H9 (cell line): ENCODE results near the gene KCNMB2. TPM values are rescaled to one million over a fixed set of nuclear protein-coding genes. Genes with fewer than 3 reads are reported as not detected.

Experiments
- DNase-seq: peaks from one replicate; pipeline ENCODE4 v3.0.0-alpha.2; 2017
- H2AFZ ChIP-seq: one replicate; pipeline ENCODE4 v1.6.1; 2013; ENCODE audit warnings: mild to moderate bottlenecking, low read length, control low read depth, moderate library complexity
- H2AK5ac ChIP-seq: 2 replicates; pipeline ENCODE4 v1.6.1; 2013; ENCODE audit warnings: low read length, control low read depth, mixed read lengths; ENCODE audit not compliant: insufficient read length
- H2BK120ac ChIP-seq: one replicate; pipeline ENCODE4 v1.6.1; 2013; ENCODE audit warnings: low read depth, mild to moderate bottlenecking, low read length, control low read depth, inconsistent platforms; ENCODE audit not compliant: poor library complexity, severe bottlenecking
- H2BK12ac ChIP-seq: 2 replicates; pipeline ENCODE4 v1.6.1; 2013; ENCODE audit warnings: low read length, control low read depth, mixed read lengths, low read depth; ENCODE audit not compliant: insufficient read length
- H2BK15ac ChIP-seq: 2 replicates; pipeline ENCODE4 v1.6.1; 2013; ENCODE audit warnings: low read depth, low read length, control low read depth
- H2BK20ac ChIP-seq: one replicate; pipeline ENCODE4 v1.6.1; 2013; ENCODE audit warnings: low read depth, mild to moderate bottlenecking, low read length, control low read depth, inconsistent platforms; ENCODE audit not compliant: poor library complexity, severe bottlenecking
- H2BK5ac ChIP-seq: 2 replicates; pipeline ENCODE4 v1.6.1; 2013; ENCODE audit warnings: low read length, control low read depth, mixed read lengths; ENCODE audit not compliant: insufficient read length
- H3K14ac ChIP-seq: 2 replicates; pipeline ENCODE4 v1.6.1; 2013; ENCODE audit warnings: low read length, control low read depth; ENCODE audit not compliant: insufficient read depth
- H3K18ac ChIP-seq: 2 replicates; pipeline ENCODE4 v1.6.1; 2013; ENCODE audit warnings: low read depth, mild to moderate bottlenecking, mixed read lengths, low read length, control low read depth; ENCODE audit not compliant: insufficient read length
- H3K23ac ChIP-seq: 2 replicates; pipeline ENCODE4 v1.6.1; 2013; ENCODE audit warnings: low read length, control low read depth, mixed read lengths, low read depth; ENCODE audit not compliant: insufficient read length
- H3K23me2 ChIP-seq: 2 replicates; pipeline ENCODE4 v1.6.1; 2013; ENCODE audit warnings: low read depth, mild to moderate bottlenecking, mixed read lengths, low read length, control low read depth; ENCODE audit not compliant: insufficient read length, poor library complexity, severe bottlenecking
- H3K27ac ChIP-seq: 2 replicates; pipeline ENCODE4 v1.5.1; 2013; ENCODE audit warnings: low read length, control low read depth, mixed read lengths, low read depth; ENCODE audit not compliant: insufficient read length
- H3K27me3 ChIP-seq: 2 replicates; pipeline ENCODE4 v1.6.1; 2013; ENCODE audit warnings: low read length, control low read depth, inconsistent platforms; ENCODE audit not compliant: insufficient read depth
- H3K4ac ChIP-seq: 2 replicates; pipeline ENCODE4 v1.6.1; 2013; ENCODE audit warnings: low read depth, mild to moderate bottlenecking, control low read depth, inconsistent platforms, low read length, moderate library complexity
- H3K4me1 ChIP-seq: 2 replicates; pipeline ENCODE4 v1.6.1; 2013; ENCODE audit warnings: low read length, control low read depth, inconsistent platforms; ENCODE audit not compliant: insufficient read depth
- H3K4me2 ChIP-seq: 2 replicates; pipeline ENCODE4 v1.6.1; 2013; ENCODE audit warnings: low read length, control low read depth, mixed read lengths; ENCODE audit not compliant: insufficient read length, insufficient read depth
- H3K56ac ChIP-seq: 2 replicates; pipeline ENCODE4 v1.6.1; 2013; ENCODE audit warnings: low read depth, mild to moderate bottlenecking, mixed read lengths, low read length, control low read depth; ENCODE audit not compliant: insufficient read length
- H3K79me1 ChIP-seq: 2 replicates; pipeline ENCODE4 v1.6.1; 2013; ENCODE audit warnings: low read depth, mild to moderate bottlenecking, moderate library complexity, low read length, control low read depth, inconsistent platforms; ENCODE audit not compliant: insufficient read depth, poor library complexity, severe bottlenecking
- H3K79me2 ChIP-seq: 2 replicates; pipeline ENCODE4 v1.6.1; 2013; ENCODE audit warnings: low read length, control low read depth, inconsistent platforms; ENCODE audit not compliant: insufficient read depth
- H3K9ac ChIP-seq: 2 replicates; pipeline ENCODE4 v1.6.1; 2013; ENCODE audit warnings: low read length, control low read depth, mixed read lengths; ENCODE audit not compliant: insufficient read length; ENCODE audit errors: extremely low read depth
- H3K9me3 ChIP-seq: one replicate; pipeline ENCODE4 v1.6.1; 2013; ENCODE audit warnings: low read depth, low read length, inconsistent platforms; ENCODE audit not compliant: control insufficient read depth
- H3T11ph ChIP-seq: one replicate; pipeline ENCODE4 v1.6.1; 2013; ENCODE audit warnings: mild to moderate bottlenecking, low read length, control low read depth, inconsistent platforms
- H4K20me1 ChIP-seq: one replicate; pipeline ENCODE4 v1.6.1; 2013; ENCODE audit not compliant: control insufficient read depth, insufficient read length, insufficient read depth
- H4K5ac ChIP-seq: 2 replicates; pipeline ENCODE4 v1.6.1; 2013; ENCODE audit warnings: low read depth, mild to moderate bottlenecking, mixed read lengths, low read length, control low read depth; ENCODE audit not compliant: insufficient read length
- H4K8ac ChIP-seq: replicated peaks from 2 replicates; pipeline ENCODE4 v1.6.1; 2013; ENCODE audit warnings: low read length, control low read depth, mixed read lengths, low read depth; ENCODE audit not compliant: insufficient read length
- H4K91ac ChIP-seq: 2 replicates; pipeline ENCODE4 v1.6.1; 2013; ENCODE audit warnings: low read depth, mild to moderate bottlenecking, moderate library complexity, mixed read lengths, low read length, control low read depth; ENCODE audit not compliant: insufficient read length
- H3K27ac Mint-ChIP-seq, 3 experiments: 2 replicates in 2 of 3; 3 replicates in 1 of 3; pipeline ENCODE4 v1.8.0; 2020 to 2021; ENCODE audit warnings: mixed read lengths in 3 of 3, mild to moderate bottlenecking in 1 of 3, moderate library complexity in 1 of 3
- H3K27me3 Mint-ChIP-seq: 2 replicates; pipeline ENCODE4 v1.8.0; 2021; ENCODE audit warnings: low read depth, mild to moderate bottlenecking, moderate library complexity, mixed read lengths
- H3K36me3 Mint-ChIP-seq, 3 experiments: 2 replicates in 2 of 3; 3 replicates in 1 of 3; pipeline ENCODE4 v1.8.0; 2020 to 2021; ENCODE audit warnings: low read depth in 3 of 3, mixed read lengths in 3 of 3; ENCODE audit not compliant: insufficient read depth in 1 of 3
- H3K4me1 Mint-ChIP-seq, 2 experiments: 2 replicates each; pipeline ENCODE4 v1.8.0; 2020; ENCODE audit warnings: mixed read lengths in 2 of 2
- H3K4me3 Mint-ChIP-seq, 2 experiments: 2 replicates in 1 of 2; 3 replicates in 1 of 2; pipeline ENCODE4 v1.8.0; 2020 to 2021; ENCODE audit warnings: mild to moderate bottlenecking in 2 of 2, mixed read lengths in 2 of 2, moderate library complexity in 1 of 2
- H3K9me3 Mint-ChIP-seq, 2 experiments: 2 replicates in 1 of 2; 3 replicates in 1 of 2; pipeline ENCODE4 v1.8.0; 2020; ENCODE audit warnings: mild to moderate bottlenecking in 2 of 2, mixed read lengths in 2 of 2, moderate library complexity in 1 of 2
- CTCF ChIP-seq: fragments of 200-600 bp; sonication (generic); conservative IDR thresholded peaks from 3 replicates; pipeline ENCODE4 v1.8.0; 2021; ENCODE audit warnings: antibody characterized with exemption, mild to moderate bottlenecking
- WGBS: extraction: QIAGEN DNeasy Blood & Tissue Kit; methylation state at CpG from one replicate; pipeline ENCODE4 v1.1.7; 2013; ENCODE audit warnings: missing lambda C conversion rate, low lambda C conversion rate, mixed read lengths; ENCODE audit not compliant: insufficient read length; ENCODE audit errors: extremely low coverage; 5-methylcytosine and 5-hydroxymethylcytosine counted together
- total RNA-seq: library from RNA; stranded (reverse); gene quantifications from 2 replicates; pipeline ENCODE4 v1.2.1, GENCODE V29; 2021

Gene KCNMB2
- total RNA-seq, 1 experiment from 2014 or later: not detected

GRCh38 chr3:178709051-178709450 is 172.8 kb downstream of the KCNMB2 start:
- Mint-ChIP-seq H3K27ac (peak overlapping the region in 1 of 3 experiments; percentile 68; a peak in 2 of 7 replicates), H3K4me1 (peaks cover 17 to 25% of the 10 kb centered on the region in 2 experiments), H3K4me3 (no peak overlapping the region), H3K36me3 (no peaks in the 10 kb centered on the region), H3K27me3 (no peaks in the 10 kb centered on the region), H3K9me3 (no peaks in the 10 kb centered on the region)
- Histone ChIP-seq H3K9me3 (no peaks in the 10 kb centered on the region), H3K23ac (no peak overlapping the region), H4K8ac (no peak overlapping the region), H2BK12ac (no peak overlapping the region), H3K23me2 (no peaks in the 10 kb centered on the region), H2AK5ac (no peak overlapping the region), H2AFZ (no peak overlapping the region), H4K20me1 (no peaks in the 10 kb centered on the region), H2BK5ac (no peak overlapping the region), H4K91ac (no peak overlapping the region), H3K27me3 (no peaks in the 10 kb centered on the region), H3T11ph (no peak overlapping the region), H3K14ac (no peak overlapping the region), H3K4ac (no peak overlapping the region), H3K4me2 (no peak overlapping the region), H4K5ac (no peak overlapping the region), H2BK15ac (no peak overlapping the region), H3K18ac (no peak overlapping the region), H3K56ac (no peak overlapping the region), H3K79me1 (no peaks in the 10 kb centered on the region), H3K9ac (no peak overlapping the region), H3K79me2 (no peaks in the 10 kb centered on the region), H2BK20ac (no peak overlapping the region), H3K4me1 (peaks cover 8% of the 10 kb centered on the region; the same call in 1 of the 2 replicates), H2BK120ac (no peak overlapping the region), H3K27ac (no peak overlapping the region)
- no peak for DNase-seq
- WGBS: no CpG with 5 or more reads among the region's 6 CpGs
- TF ChIP-seq CTCF: no peak
